K562 (cell line): ENCODE results near the gene MYL5. TPM values are rescaled to one million over a fixed set of nuclear protein-coding genes. Genes with fewer than 3 reads are reported as not detected.

ENCODE experiments used
- ATAC-seq: fragments of 200-7000 bp; cut with Tn5 transposase; 3 replicates; pipeline ENCODE4 v1.9.1; 2020; ENCODE audit warnings: moderate library complexity
- BruUV-seq: library from RNA; stranded (reverse); fragments of 400-500 nt; replicated peaks from 2 replicates; lab custom pipeline; 2021; lab: Mats Ljungman, UMichigan
- CTCF ChIA-PET: fragments of 300-600 bp; formaldehyde crosslinking; extraction: SDS; loops from one replicate; lab custom pipeline; 2021; ENCODE audit warnings: low intra/inter-chr PET ratio; lab: Yijun Ruan, JAX
- POLR2A ChIA-PET: fragments of 300-600, 350-650 bp; sonication (Branson Sonifier 250); formaldehyde crosslinking; extraction: SDS; loops from one replicate; lab custom pipeline; 2021; ENCODE audit warnings: antibody characterized with exemption, inconsistent platforms; lab: Yijun Ruan, JAX
- DNase-seq, 4 experiments: peaks; one replicate each; pipeline versions ENCODE4 v3.0.0 to v3.0.0-alpha.2; 2011 to 2018; ENCODE audit warnings: low spot score in 3 of 4, mixed read lengths in 3 of 4; ENCODE audit errors: extremely low read depth in 1 of 4
- FAIRE-seq: peaks from 2 replicates; lab custom pipeline; 2011; peaks lifted over from hg19 to GRCh38; lab: Jason Lieb, UNC
- H2AFZ ChIP-seq: 2 replicates; pipeline ENCODE4 v1.6.0; 2011; ENCODE audit warnings: low read depth, low read length, control low read depth, inconsistent platforms
- H3K27ac ChIP-seq: fragments of 200-600 bp; 3 replicates; pipeline ENCODE4 v1.8.0; 2011; ENCODE audit warnings: low read depth, mild to moderate bottlenecking, control low read depth, inconsistent platforms, low read length, moderate library complexity, mixed read lengths; ENCODE audit errors: extremely low read depth
- H3K27me3 ChIP-seq, 2 experiments: fragments of 300-600 bp in 1 of 2; 2 replicates in 1 of 2; 3 replicates in 1 of 2; pipeline versions ENCODE4 v1.6.0 to v1.8.0; 2011; ENCODE audit warnings: inconsistent platforms in 2 of 2, low read length in 2 of 2, mild to moderate bottlenecking in 1 of 2, mixed read lengths in 1 of 2, moderate library complexity in 1 of 2; ENCODE audit not compliant: control insufficient read depth in 2 of 2, insufficient read depth in 2 of 2
- H3K36me3 ChIP-seq: fragments of 300-600 bp; 3 replicates; pipeline ENCODE4 v1.8.0; 2011; ENCODE audit warnings: mild to moderate bottlenecking, low read length, inconsistent platforms; ENCODE audit not compliant: control insufficient read depth, insufficient read depth
- H3K4me1 ChIP-seq, 2 experiments: fragments of 200-600 bp in 1 of 2; replicated peaks in 1 of 2; 2 replicates in 1 of 2; 3 replicates in 1 of 2; pipeline versions ENCODE4 v1.5.1 to v1.8.0; 2011; ENCODE audit warnings: inconsistent platforms in 2 of 2, low read length in 2 of 2, mild to moderate bottlenecking in 1 of 2, mixed read lengths in 1 of 2, moderate library complexity in 1 of 2; ENCODE audit not compliant: control insufficient read depth in 2 of 2, insufficient read depth in 2 of 2
- H3K4me2 ChIP-seq: 2 replicates; pipeline ENCODE4 v1.6.1; 2011; ENCODE audit warnings: low read length, control low read depth, inconsistent platforms, mixed read lengths; ENCODE audit not compliant: insufficient read depth
- H3K4me3 ChIP-seq: fragments of 200-600 bp; sonication (generic), shearing (Covaris generic); 2 replicates; pipeline ENCODE4 v1.5.1; 2016; ENCODE audit warnings: control low read depth, inconsistent platforms
- H3K79me2 ChIP-seq: fragments of 200-600 bp; 3 replicates; pipeline ENCODE4 v1.8.0; 2011; ENCODE audit warnings: low read length, inconsistent platforms; ENCODE audit not compliant: control insufficient read depth, insufficient read depth
- H3K9ac ChIP-seq, 2 experiments: 2 replicates each; pipeline versions ENCODE4 v1.6.0 to v1.6.1; 2011; ENCODE audit warnings: low read depth in 2 of 2, low read length in 2 of 2, control low read depth in 1 of 2, inconsistent platforms in 1 of 2, mild to moderate bottlenecking in 1 of 2, mixed read lengths in 1 of 2; ENCODE audit not compliant: insufficient read depth in 1 of 2
- H3K9me1 ChIP-seq: one replicate; pipeline ENCODE4 v1.6.0; 2011; ENCODE audit warnings: inconsistent platforms, mild to moderate bottlenecking, low read length, moderate library complexity; ENCODE audit not compliant: control insufficient read depth, insufficient read depth
- H3K9me3 ChIP-seq: replicated peaks from 2 replicates; pipeline ENCODE4 v1.5.1; 2011; ENCODE audit warnings: low read depth, low read length, inconsistent platforms; ENCODE audit not compliant: control insufficient read depth, insufficient read depth
- H4K20me1 ChIP-seq: replicated peaks from 2 replicates; pipeline ENCODE4 v1.6.1; 2011; ENCODE audit warnings: low read length, inconsistent platforms, mixed read lengths; ENCODE audit not compliant: control insufficient read depth, insufficient read depth
- E2F3 ChIP-seq: fragments of 250-450 bp; sonication (Bioruptor Pico); IDR thresholded peaks from 2 replicates; pipeline ENCODE4 v1.4.0; 2020; ENCODE audit warnings: mild to moderate bottlenecking
- EGR1 ChIP-seq: fragments of 450-650 bp; conservative IDR thresholded peaks from 2 replicates; pipeline ENCODE4 v1.6.1; 2017; ENCODE audit warnings: mild to moderate bottlenecking
- ETV5 ChIP-seq: sonication (generic); formaldehyde crosslinking; IDR thresholded peaks from 2 replicates; pipeline ENCODE4 v1.4.0; 2020; ENCODE audit warnings: low read depth, mild to moderate bottlenecking, missing genetic modification reagents
- GTF2F1 ChIP-seq: IDR thresholded peaks from 2 replicates; pipeline ENCODE4 v1.6.1; 2011; ENCODE audit warnings: low read depth, low read length, improper control_type of control experiment
- IFI16 ChIP-seq: fragments of 250-450 bp; sonication (Bioruptor Pico); IDR thresholded peaks from 2 replicates; pipeline ENCODE4 v2.1.2; 2022; ENCODE audit warnings: mild to moderate bottlenecking, inconsistent platforms
- MAZ ChIP-seq, 2 experiments: fragments of 450-650 bp in 1 of 2; sonication (generic) in 1 of 2; formaldehyde crosslinking; IDR thresholded peaks in 1 of 2; conservative IDR thresholded peaks in 1 of 2; 2 replicates each; pipeline versions ENCODE4 v1.4.0 to v1.5.0; 2020; ENCODE audit warnings: mild to moderate bottlenecking in 1 of 2, missing genetic modification reagents in 1 of 2
- PHF8 ChIP-seq: fragments of 200-600 bp; sonication (generic); IDR thresholded peaks from 2 replicates; pipeline ENCODE4 v1.6.1; 2012; ENCODE audit warnings: mixed run types, mild to moderate bottlenecking, inconsistent platforms, low read length, moderate library complexity, borderline replicate concordance
- WGBS: fragments of 100-300 bp; shearing (Covaris generic); methylation state at CpG from one replicate; pipeline ENCODE4 v1.1.6; 2016; ENCODE audit warnings: low coverage, mixed read lengths; ENCODE audit not compliant: insufficient coverage; ENCODE audit errors: missing lambda C conversion rate; 5-methylcytosine and 5-hydroxymethylcytosine counted together
- in situ Hi-C: fragments of 300-500 bp; cut with MboI; formaldehyde crosslinking; loops from 4 replicates; pipeline ENCODE4 v1.15.0; 2018; ENCODE audit warnings: inconsistent platforms, mixed read lengths
- intact Hi-C: fragments of 100-400 bp; cut with micrococcal nuclease; formaldehyde crosslinking; loops from 2 replicates; pipeline ENCODE4 v1.14.2; 2022
- polyA plus RNA-seq, 8 experiments: library from polyadenylated mRNA; depleted of rRNA in 4 of 8; stranded (reverse) in 5 of 8; unstranded in 3 of 8; fragments of >200 nt; fragmentation: Nextera tagmentation in 2 of 8; fragmentation: Illumina TruSeq in 1 of 8; extraction: Ambion mirVana in 2 of 8; extraction: Trizol in 1 of 8; gene quantifications; 2 replicates each; pipeline versions ENCODE4 v1.2.1 to v1.2.3, GENCODE V29; 2011 to 2014; ENCODE audit warnings: inconsistent platforms in 1 of 8, missing spikeins in 1 of 8
- total RNA-seq, 7 experiments: library from RNA; depleted of rRNA in 6 of 7; stranded (reverse); fragments of >200 nt in 6 of 7; fragmentation: Illumina TruSeq in 2 of 7; extraction: Trizol in 2 of 7; gene quantifications; 2 replicates each; pipeline versions ENCODE4 v1.2.1 to v1.2.3, GENCODE V29; 2011 to 2021; ENCODE audit warnings: low replicate concordance in 1 of 7
- TF ChIP-seq, protein P1 (sequence below): sonication (generic); formaldehyde crosslinking; IDR thresholded peaks from 2 replicates; pipeline ENCODE4 v1.8.0; 2022; ENCODE audit warnings: missing genetic modification reagents, mild to moderate bottlenecking, borderline replicate concordance
- TF ChIP-seq, protein P2 (sequence below): sonication (generic); formaldehyde crosslinking; IDR thresholded peaks from 2 replicates; pipeline ENCODE4 v1.9.0; 2022; ENCODE audit warnings: mild to moderate bottlenecking, missing genetic modification reagents
- TF ChIP-seq, protein P3 (sequence below), 2 experiments: fragments of 450-650 bp; IDR thresholded peaks; 2 replicates each; pipeline ENCODE4 v1.6.1; 2016; ENCODE audit warnings: mild to moderate bottlenecking in 2 of 2, borderline replicate concordance in 1 of 2, low read depth in 1 of 2, moderate library complexity in 1 of 2

Gene MYL5
- total and polyA plus RNA-seq, 9 of the 15 experiments (the other 6 are each of a cell fraction or from before 2014, with no cell fraction given), result 1.4 to 10.0 (median 4.1) TPM

DNA sequence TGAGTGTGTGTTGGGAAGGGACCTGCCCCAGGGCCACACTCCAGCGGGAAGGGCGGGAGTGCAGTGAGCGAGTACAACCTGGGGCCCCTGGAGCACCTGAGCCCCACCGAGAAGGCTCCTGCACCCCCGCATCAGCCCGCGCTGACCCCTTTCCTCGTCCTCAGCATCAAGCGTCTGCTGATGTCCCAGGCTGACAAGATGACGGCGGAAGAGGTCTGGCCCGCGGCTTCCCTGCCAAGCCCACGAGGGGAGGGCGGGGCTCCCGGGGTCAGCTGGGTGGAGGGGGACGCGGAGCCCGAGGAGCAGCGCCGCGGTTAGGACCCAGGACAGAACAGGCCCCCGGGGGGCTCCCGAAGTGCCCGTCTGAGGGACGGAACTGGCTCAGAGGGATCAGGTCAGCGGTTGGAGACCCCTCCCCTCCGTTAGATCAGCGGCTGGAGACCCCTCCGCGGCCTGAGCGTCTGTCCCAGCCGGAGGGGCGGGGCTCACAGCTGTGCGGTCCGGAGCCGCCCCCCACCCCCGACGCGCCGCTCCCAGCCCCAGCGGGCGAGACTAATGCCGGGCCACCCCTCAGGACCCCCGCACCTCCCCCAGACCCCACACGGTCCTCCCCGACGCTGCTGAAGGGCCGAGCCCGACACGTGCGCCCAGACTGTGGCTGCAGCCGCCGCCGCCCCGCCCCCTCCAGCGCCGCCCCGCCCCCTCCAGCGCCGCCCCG lies 6.7 kb downstream of the MYL5 start:
- H4K20me1 ChIP-seq, result 0 out of 2 replicates have a peak, but pooled peaks cover 4% of the 10 kb centered on the region
- in situ Hi-C loops, result no loop called here
- intact Hi-C loops, result loop anchor here (5.0 to 10.0 kb wide), 3 partner anchors 54 to 304 kb away; partner anchors contain the start of gene IDUA
- peak overlapping the region; percentile 44 for H3K4me3 ChIP-seq
- peak; percentile 78 for ATAC-seq
- ChIA-PET POLR2A (interaction anchor here (0.6 kb wide), 1 partner anchor 10 kb away, joined by 4 read pairs; no protein-coding TSS in a partner anchor), CTCF (no interaction called here)
- H3K9me1 ChIP-seq, result no peaks in the 10 kb centered on the region
- H3K27ac ChIP-seq, result peak overlapping the region; percentile 63; the same call in 2 of the 3 replicates
- BruUV-seq, result no TSS peak
- H3K79me2 ChIP-seq, result no peaks in the 10 kb centered on the region
- H3K9ac ChIP-seq, result peak overlapping the region; percentile 4 to 90; a peak in 3 of 4 replicates
- DNase-seq, result peak; percentile 79 to 87 (median 84)
- FAIRE-seq, result no peak
- no peaks in the 10 kb centered on the region for H3K36me3 ChIP-seq
- peak overlapping the region; percentile 50 for H3K4me2 ChIP-seq
- 3% methylated on average over 20 of the region's 62 CpGs for WGBS
- peak overlapping the region; percentile 82 for H2AFZ ChIP-seq
- no peaks in the 10 kb centered on the region for H3K27me3 ChIP-seq
- no peaks in the 10 kb centered on the region for H3K9me3 ChIP-seq
- peaks cover 11 to 94% of the 10 kb centered on the region in 2 experiments; a peak in 4 of 5 replicates for H3K4me1 ChIP-seq
- TF ChIP-seq, protein P1, sequence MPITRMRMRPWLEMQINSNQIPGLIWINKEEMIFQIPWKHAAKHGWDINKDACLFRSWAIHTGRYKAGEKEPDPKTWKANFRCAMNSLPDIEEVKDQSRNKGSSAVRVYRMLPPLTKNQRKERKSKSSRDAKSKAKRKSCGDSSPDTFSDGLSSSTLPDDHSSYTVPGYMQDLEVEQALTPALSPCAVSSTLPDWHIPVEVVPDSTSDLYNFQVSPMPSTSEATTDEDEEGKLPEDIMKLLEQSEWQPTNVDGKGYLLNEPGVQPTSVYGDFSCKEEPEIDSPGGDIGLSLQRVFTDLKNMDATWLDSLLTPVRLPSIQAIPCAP (CRISPR knock-in tag), result no peak
- TF ChIP-seq EGR1 (0 out of 2 replicates have a peak, but pooled peaks have one; percentile 8), IFI16 (CRISPR knock-in tag) (no peak), PHF8 (peak; percentile 34; the same call in 1 of the 2 replicates), E2F3 (CRISPR knock-in tag) (no peak), ETV5 (0 out of 2 replicates have a peak, but pooled peaks have one; percentile 31), MAZ (CRISPR knock-in tag; conservative IDR thresholded peaks at IDR 0.05 in 1 of 2, IDR thresholded peaks at IDR 0.05 in 1 of 2) (peak; percentile 47 to 57; a peak in 3 of 4 replicates), GTF2F1 (no peak)
- TF ChIP-seq, protein P2, sequence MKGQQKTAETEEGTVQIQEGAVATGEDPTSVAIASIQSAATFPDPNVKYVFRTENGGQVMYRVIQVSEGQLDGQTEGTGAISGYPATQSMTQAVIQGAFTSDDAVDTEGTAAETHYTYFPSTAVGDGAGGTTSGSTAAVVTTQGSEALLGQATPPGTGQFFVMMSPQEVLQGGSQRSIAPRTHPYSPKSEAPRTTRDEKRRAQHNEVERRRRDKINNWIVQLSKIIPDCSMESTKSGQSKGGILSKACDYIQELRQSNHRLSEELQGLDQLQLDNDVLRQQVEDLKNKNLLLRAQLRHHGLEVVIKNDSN (CRISPR knock-in tag), result peak; percentile 57
- TF ChIP-seq, protein P3, sequence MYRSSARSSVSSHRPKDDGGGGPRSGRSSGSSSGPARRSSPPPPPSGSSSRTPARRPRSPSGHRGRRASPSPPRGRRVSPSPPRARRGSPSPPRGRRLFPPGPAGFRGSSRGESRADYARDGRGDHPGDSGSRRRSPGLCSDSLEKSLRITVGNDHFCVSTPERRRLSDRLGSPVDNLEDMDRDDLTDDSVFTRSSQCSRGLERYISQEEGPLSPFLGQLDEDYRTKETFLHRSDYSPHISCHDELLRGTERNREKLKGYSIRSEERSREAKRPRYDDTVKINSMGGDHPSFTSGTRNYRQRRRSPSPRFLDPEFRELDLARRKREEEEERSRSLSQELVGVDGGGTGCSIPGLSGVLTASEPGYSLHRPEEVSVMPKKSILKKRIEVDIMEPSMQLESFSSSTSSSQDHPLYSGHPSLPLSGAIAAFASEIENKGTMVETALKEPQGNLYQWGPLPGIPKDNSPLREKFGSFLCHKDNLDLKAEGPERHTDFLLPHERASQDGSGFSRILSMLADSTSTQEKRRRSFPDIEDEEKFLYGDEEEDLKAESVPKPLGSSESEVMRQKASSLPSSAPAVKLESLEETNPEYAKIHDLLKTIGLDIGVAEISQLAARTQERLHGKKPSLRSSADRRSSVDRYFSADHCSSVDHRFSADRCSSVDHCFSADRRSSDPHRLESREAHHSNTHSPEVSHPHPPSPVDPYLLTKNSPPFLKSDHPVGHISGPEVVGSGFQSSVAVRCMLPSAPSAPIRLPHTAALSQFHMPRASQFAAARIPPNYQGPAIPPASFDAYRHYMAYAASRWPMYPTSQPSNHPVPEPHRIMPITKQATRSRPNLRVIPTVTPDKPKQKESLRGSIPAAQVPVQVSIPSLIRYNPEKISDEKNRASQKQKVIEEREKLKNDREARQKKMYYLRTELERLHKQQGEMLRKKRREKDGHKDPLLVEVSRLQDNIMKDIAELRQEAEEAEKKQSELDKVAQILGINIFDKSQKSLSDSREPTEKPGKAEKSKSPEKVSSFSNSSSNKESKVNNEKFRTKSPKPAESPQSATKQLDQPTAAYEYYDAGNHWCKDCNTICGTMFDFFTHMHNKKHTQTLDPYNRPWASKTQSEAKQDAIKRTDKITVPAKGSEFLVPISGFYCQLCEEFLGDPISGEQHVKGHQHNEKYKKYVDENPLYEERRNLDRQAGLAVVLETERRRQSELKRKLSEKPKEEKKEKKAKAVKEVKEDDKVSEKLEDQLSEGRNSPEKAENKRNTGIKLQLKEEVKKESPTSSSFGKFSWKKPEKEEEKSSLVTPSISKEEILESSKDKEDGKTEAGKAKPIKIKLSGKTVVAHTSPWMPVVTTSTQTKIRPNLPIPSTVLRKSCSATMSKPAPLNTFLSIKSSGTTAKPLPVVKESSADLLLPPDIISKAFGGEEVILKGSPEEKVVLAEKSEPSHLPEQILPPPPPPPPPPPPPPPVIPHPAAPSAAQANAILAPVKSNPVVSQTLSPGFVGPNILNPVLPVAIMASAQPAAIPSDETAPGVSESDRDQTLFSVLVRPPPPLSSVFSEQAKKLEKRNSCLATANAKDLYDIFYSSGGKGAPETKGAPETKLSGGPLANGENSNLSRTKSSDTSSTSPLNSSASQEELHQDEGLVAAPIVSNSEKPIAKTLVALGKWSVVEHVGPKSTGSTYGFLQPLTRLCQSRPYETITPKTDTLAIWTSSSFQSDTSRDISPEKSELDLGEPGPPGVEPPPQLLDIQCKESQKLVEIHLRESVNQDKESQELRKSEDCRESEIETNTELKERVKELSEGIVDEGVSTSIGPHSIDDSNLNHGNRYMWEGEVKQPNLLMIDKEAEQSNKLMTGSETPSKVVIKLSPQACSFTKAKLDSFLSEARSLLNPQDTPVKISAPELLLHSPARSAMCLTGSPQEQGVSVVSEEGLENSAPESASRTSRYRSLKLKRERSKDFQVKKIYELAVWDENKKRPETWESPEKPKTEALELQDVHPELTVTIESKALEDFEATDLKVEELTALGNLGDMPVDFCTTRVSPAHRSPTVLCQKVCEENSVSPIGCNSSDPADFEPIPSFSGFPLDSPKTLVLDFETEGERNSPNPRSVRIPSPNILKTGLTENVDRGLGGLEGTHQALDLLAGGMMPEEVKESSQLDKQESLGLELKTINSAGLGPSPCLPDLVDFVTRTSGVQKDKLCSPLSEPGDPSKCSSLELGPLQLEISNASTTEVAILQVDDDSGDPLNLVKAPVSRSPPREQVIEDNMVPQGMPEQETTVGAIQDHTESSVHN (IDR thresholded peaks at IDR 0.05; ENCODE audit: borderline replicate concordance in 1 of 2, low read depth in 1 of 2), result no peak
